Mucosa of gallbladder (tissue), 1 donor: ENCODE results near the gene FOXP3. TPM values are rescaled to one million over a fixed set of nuclear protein-coding genes. Genes with fewer than 3 reads are reported as not detected.

ENCODE experiments used
- DNase-seq: peaks from one replicate; pipeline ENCODE4 v3.0.0-alpha.2; 2020; ENCODE audit warnings: low spot score
- total RNA-seq: library from RNA; stranded (reverse); gene quantifications from one replicate; pipeline ENCODE4 v1.2.1, GENCODE V29; 2021
- donor health status: DM: no; HTN: no; CAD: no.

The FOXP3 gene
- total RNA-seq, 1 donor from 2014 or later = 0.09 TPM

DNA sequence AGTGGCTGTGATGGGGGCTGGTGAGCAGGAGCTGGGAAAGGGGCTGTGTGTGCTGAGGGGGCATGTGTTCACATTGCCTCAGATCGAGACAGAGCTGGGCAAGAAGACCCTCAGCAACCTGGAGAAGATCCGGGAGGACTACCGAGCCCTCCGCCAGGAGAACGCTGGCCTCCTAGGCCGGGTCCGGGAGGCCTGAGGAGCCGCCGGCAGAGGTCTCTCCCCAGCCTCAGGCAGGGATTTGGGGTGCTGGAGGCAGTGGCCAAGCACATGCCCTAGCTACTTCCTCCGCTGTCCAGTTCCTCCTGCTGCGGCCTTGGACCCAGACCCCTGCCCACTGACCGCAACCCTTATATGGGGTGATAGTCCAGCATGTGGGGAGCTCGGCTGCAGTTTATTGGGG is 14.4 kb downstream of the FOXP3 start:
- no peak for DNase-seq

DNA sequence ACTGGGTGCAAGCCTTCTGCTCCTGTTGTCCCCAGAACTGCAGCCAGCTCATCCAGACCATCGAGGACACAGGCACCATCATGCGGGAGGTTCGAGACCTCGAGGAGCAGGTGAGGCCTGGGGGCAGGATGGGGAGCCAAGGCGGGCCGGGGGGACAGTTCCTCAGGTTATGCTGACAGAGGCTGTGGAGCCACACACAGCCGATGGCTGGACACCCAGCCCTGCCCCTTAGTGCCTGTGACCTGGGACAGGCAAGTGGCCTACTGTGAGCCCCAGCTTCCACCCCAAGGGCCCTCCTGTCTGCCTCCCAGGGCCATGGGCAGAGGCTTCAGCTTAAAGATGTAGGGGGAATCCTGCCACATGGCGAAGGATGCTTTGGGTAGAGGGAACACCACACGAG is 14.9 kb downstream of the FOXP3 start:
- no peak for DNase-seq

DNA sequence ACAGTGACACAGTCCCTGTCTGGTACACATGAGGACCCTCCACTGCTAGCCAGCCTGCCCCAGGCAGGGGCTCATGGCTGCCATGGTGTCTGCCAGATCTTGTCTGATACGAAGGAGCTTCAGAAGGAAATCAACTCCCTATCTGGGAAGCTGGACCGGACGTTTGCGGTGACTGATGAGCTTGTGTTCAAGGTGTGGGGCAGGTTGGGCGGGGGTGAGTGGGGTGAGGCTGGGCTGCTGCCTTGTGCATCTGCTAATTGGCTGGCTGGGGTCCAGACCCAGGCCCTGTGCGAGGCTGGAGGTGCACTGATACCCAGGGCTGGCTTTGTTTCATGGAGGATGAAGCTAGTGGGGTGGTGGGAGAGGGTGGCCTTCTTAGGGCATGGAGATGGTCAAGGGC is 15.4 kb downstream of the FOXP3 start:
- no peak for DNase-seq

DNA sequence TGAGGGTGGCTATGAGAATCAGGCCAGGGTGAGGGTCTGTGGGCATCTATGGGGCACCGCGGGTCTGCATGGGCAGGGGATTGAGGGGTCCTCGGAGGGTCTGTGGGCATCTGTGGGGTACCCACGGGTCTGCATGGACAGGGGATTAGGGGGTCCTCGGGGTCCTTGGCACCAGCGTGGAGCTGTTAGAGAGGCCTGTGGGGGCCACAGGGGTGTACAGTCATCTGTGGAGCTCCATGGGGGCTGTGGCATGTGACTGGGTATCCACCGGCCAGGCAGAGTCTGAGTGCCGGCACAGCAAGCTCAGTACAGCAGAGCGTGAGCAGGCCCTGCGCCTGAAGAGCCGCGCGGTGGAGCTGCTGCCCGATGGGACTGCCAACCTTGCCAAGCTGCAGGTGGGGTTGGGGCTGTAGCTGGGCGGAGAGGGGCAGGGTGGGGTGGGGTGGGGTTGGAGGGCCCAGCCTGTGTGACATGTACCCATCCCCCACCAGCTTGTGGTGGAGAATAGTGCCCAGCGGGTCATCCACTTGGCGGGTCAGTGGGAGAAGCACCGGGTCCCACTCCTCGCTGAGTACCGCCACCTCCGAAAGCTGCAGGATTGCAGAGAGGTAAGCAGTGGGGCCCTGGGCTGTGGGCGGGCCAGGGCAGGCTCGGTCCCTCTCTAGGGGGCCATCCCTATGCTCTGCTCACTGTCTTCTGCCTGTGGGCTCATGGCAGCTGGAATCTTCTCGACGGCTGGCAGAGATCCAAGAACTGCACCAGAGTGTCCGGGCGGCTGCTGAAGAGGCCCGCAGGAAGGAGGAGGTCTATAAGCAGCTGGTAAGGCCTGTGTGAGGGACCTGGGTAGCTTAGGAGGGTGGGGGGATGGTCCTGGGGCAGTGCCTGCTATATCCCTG is 16.3 kb downstream of the FOXP3 start:
- DNase-seq = no peak

- no peak for DNase-seq
Measured at GRCh38 chrX:49247346-49247745, 17.2 kb downstream of the FOXP3 start.

DNA sequence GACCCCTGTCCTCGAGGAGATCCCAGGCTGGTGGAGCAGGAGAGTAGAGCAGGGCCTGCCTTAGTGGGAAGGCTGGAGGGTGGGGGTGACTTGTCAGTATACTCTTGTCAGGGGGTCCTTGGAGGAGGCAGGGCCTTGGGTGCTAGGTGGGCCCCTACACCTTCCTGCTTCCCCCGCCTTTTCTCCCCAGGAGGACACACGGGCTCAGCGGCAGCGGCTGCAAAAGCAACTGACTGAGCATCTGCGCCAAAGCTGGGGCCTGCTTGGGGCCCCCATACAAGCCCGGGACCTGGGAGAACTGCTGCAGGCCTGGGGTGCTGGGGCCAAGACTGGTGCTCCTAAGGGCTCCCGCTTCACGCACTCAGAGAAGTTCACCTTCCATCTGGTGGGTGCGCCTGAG is 18.0 kb downstream of the FOXP3 start:
- DNase-seq = no peak

- no peak for DNase-seq
Measured at GRCh38 chrX:49244207-49244606, 20.3 kb downstream of the FOXP3 start.

DNA sequence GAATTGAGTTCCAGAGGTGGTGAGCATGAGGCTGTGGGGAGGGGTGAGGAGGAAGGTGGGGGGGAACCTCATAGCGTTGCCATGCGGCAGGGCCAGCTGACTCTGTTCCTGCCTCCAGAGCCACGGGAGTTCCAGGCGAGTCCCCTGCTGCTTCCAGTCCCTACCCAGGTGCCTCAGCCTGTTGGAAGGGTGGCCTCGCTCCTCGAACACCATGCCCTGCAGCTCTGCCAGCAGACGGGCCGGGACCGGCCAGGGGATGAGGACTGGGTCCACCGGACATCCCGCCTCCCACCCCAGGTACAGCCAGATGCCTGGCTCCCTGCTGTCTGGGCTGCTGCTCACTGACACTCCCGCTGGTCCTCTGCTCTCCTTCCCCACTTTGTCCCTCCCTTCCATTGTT is 21.3 kb downstream of the FOXP3 start:
- DNase-seq = no peak

- DNase-seq = no peak
Measured at GRCh38 chrX:49242545-49243066, 21.9 kb downstream of the FOXP3 start.

DNA sequence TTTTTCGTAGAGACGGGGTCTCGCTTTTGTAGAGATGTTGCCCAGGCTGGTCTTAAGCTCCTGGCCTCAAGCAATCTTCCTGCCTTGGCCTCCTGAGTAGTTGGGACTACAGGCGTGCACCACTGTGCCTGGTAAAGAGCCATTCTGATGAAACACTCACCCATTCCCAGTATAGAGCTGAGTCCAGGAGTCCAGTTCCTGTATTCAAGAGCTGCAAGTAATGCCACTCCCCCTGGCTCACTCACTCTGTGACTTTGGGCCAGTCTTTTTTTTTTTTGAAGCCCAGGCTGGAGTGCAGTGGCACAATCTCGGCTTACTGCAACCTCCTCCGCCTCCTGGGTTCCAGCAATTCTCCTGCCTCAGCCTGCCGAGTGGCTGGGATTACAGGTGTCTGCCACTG is 25.8 kb downstream of the FOXP3 start:
- DNase-seq = no peak

DNA sequence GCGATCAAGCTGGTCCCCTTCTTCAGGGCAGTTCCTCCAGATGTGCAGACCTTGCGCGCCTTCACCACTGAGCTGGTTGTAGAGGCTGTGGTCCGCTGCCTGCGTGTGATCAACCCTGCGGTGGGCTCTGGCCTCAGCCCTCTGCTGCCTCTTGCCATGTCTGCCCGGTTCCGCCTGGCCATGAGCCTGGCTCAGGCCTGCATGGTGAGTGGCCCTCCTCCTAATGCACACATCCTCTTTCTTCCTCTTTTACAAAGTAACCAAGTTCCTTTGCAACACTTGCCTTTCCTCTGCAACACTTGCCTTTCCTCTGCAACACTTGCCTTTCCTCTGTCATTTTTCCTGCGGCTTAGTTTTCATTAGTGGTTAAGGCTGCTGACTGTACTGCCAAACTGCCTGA is 27.4 kb downstream of the FOXP3 start:
- DNase-seq = no peak

GRCh38 chrX:49233887-49234555 is 30.5 kb downstream of the FOXP3 start:
- no peak for DNase-seq

DNA sequence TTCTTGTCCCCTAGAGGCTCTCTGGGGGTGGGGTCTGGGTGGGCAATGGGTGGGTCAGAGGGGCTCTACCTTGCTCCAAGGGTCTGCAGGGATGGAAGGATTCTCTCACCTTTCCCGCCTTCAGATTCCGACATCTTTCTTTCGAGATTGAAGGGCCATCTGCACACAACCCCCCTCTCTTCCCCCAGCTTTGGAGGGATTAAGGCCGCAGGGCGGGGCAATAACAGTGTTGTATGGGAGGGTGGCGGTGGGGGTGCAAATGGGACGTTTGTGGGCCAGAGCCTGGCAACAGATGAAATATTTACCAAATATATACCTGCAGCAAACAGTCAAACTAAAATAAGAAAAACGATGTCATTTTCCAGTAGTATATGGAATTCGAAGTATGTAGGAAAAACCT is 31.3 kb downstream of the FOXP3 start, which contains the start of gene CACNA1F:
Gene CACNA1F, minus strand, starts transcription at position 165 of the 400 bp plus-strand sequence. Its CDS starts 31 bp downstream, at position 134.
- DNase-seq = no peak

- DNase-seq = no peak
Measured at GRCh38 chrX:49232525-49232924, 32.0 kb downstream of the FOXP3 start.

- DNase-seq = no peak
Measured at GRCh38 chrX:49231333-49232000, 33.0 kb downstream of the FOXP3 start.

DNA sequence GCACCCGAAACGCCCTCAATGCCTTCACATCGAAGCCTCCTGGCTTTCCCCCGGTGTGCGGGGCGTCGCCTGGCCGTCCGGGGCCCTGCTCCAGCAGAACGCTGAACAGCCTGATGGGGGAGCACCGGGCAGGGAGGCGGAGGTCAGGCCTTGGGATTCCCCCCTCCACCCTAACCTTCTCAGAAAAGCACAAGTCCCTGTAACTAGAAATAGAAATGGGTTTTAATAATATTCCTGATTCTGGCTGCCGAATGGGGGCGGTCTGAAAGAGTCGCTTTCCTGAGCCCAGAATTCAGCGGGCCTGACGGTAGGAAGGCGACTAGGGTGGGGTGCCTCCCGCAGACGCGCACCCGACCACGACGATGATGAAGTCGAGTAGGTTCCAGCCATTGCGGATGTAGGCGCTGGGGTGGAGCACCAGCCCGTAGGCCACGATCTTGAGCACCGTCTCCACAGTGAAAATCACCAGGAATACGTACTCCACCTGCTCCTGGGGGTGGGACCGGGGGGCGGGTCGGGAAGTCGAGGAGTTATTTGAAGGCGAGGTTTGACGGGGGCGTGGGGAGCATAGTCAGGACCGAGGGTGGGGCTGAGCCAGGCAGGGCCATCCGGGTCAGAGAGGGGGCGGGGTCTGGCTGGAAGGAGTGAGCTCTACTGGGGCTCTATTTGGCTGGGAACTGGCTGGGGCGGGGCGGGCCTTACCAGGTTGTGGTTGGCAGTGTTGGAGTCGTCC is 33.8 kb downstream of the FOXP3 start:
- DNase-seq = peak; percentile 28

DNA sequence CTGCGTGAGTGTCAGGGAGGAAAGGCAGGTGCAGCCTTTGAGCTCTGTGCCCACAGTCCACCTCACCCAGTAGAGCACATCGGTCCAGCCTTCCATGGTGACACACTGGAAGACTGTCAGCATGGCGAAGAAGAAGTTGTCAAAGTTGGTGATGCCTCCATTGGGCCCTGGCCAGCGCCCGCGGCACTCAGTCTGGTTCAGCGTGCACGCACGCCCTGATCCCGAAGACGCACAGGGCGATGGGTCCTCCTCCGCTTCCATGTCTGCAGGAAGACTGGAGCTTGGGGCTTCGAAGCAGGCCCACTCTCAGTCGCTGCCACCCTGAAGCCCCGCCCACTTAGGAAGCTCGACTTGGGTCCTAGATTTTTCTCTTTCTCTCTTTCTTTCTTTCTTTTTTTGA is 36.3 kb downstream of the FOXP3 start:
- DNase-seq = no peak

DNA sequence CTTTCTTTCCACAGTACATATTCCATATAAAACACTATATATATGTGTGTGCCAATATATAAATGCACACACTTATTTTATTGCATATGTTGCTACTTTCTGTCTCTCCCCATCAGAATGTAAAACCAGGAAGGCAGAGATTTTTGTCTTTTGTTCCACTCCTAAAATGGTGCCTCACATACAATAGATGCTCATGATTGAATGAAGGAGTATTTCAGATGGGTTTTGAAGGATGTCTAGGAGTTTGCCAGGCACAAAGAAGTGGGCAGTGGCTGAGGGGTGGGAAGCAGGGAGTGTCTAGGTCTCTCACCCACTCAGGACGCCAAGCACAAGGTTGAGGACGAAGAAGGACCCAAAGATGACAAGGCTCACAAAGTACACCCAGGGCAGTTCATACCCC is 36.8 kb downstream of the FOXP3 start:
- DNase-seq = no peak

- no peak for DNase-seq
Measured at GRCh38 chrX:49226946-49227345, 37.6 kb downstream of the FOXP3 start.

- no peak for DNase-seq
Measured at GRCh38 chrX:49225858-49226257, 38.7 kb downstream of the FOXP3 start.

- no peak for DNase-seq
Measured at GRCh38 chrX:49221868-49222267, 42.6 kb downstream of the FOXP3 start.

GRCh38 chrX:49220100-49220499 is 44.4 kb downstream of the FOXP3 start:
- DNase-seq = no peak
